HG02642 (cell line): ENCODE data around the gene PHYKPL.

ENCODE experiments used
- ATAC-seq: cut with Tn5 transposase; IDR thresholded peaks from one replicate; pipeline ENCODE4 v1.9.1; 2021; ENCODE audit warnings: mild to moderate bottlenecking; ENCODE audit not compliant: unreplicated experiment, poor library complexity

The PHYKPL gene

GRCh38 chr5:178196986-178197385, 35.6 kb downstream of the PHYKPL start:
- no peak for ATAC-seq

- no peak for ATAC-seq
Observed at GRCh38 chr5:178196281-178196812, 36.3 kb downstream of the PHYKPL start.

GRCh38 chr5:178194026-178194425, 38.6 kb downstream of the PHYKPL start:
- no peak for ATAC-seq

- no peak for ATAC-seq
Observed at GRCh38 chr5:178193251-178193809, 39.3 kb downstream of the PHYKPL start.

GRCh38 chr5:178192787-178193186, 39.8 kb downstream of the PHYKPL start:
- no peak for ATAC-seq

GRCh38 chr5:178192244-178192643, 40.4 kb downstream of the PHYKPL start:
- no peak for ATAC-seq

- ATAC-seq = no peak
Observed at GRCh38 chr5:178191661-178192060, 40.9 kb downstream of the PHYKPL start.

- ATAC-seq = no peak
Observed at GRCh38 chr5:178189433-178189832, 43.2 kb downstream of the PHYKPL start.

- ATAC-seq = no peak
Observed at GRCh38 chr5:178187014-178187413, 45.6 kb downstream of the PHYKPL start, which contains the start of gene GMCL2. Gene GMCL2 (minus strand): TSS chr5:178187371. CDS start chr5:178187299, 72 bp downstream.

- no peak for ATAC-seq
Observed at GRCh38 chr5:178186427-178186826, 46.2 kb downstream of the PHYKPL start.

- ATAC-seq = no peak
Observed at GRCh38 chr5:178182158-178182876, 50.3 kb downstream of the PHYKPL start.

- no peak for ATAC-seq
Observed at GRCh38 chr5:178180141-178180863, 52.3 kb downstream of the PHYKPL start.

- ATAC-seq = no peak
Observed at GRCh38 chr5:178177569-178177968, 55.0 kb downstream of the PHYKPL start.

GRCh38 chr5:178176791-178177190, 55.8 kb downstream of the PHYKPL start:
- no peak for ATAC-seq

- ATAC-seq = no peak
Observed at GRCh38 chr5:178174456-178174855, 58.1 kb downstream of the PHYKPL start.

- no peak for ATAC-seq
Observed at GRCh38 chr5:178170455-178170854, 62.1 kb downstream of the PHYKPL start.

- ATAC-seq = no peak
Observed at GRCh38 chr5:178165581-178165980, 67.0 kb downstream of the PHYKPL start.

- peak; percentile 97 for ATAC-seq
Observed at GRCh38 chr5:178163772-178164735, 68.5 kb downstream of the PHYKPL start.

- no peak for ATAC-seq
Observed at GRCh38 chr5:178162481-178162880, 70.1 kb downstream of the PHYKPL start.

GRCh38 chr5:178160176-178160575, 72.4 kb downstream of the PHYKPL start:
- no peak for ATAC-seq
